Measurements from ENCODE around the gene NOL4L.

GRCh38 chr20:32626859-32627636 is 41.9 kb upstream of the NOL4L start:
- TF ChIP-seq CTCF (conservative IDR thresholded peaks at IDR 0.05) = no peak
- TF ChIP-seq EZH2 (IDR thresholded peaks at IDR 0.05; ENCODE audit: low read depth) = no peak
